Activated CD4-positive, alpha-beta memory T cell treated with anti-CD3 and anti-CD28 coated beads for 36 hours (primary cell): ENCODE results near the gene EFNA2. TPM values are rescaled to one million over a fixed set of nuclear protein-coding genes. Genes with fewer than 3 reads are reported as not detected.
"Not testable (repeated sequence)": the region's sequence is repeated elsewhere in the genome, so short reads cannot be mapped to it uniquely, and the experiment has no call there.

Source experiments
- CTCF ChIA-PET: fragments of 350-600 bp; sonication (Branson Sonifier 250); formaldehyde crosslinking; loops from one replicate; lab custom pipeline; 2021; ENCODE audit warnings: antibody characterized with exemption, inconsistent platforms; lab: Charles Lee
- POLR2A ChIA-PET: fragments of 350-600 bp; sonication (Branson Sonifier 250); formaldehyde crosslinking; loops from one replicate; lab custom pipeline; 2021; ENCODE audit warnings: antibody characterized with exemption; lab: Charles Lee
- DNase-seq: peaks from one replicate; pipeline ENCODE4 v3.0.0-alpha.2; 2020
- H3K27ac Mint-ChIP-seq: one replicate; pipeline ENCODE4 v1.8.0; 2021; ENCODE audit warnings: mixed read lengths
- H3K27me3 Mint-ChIP-seq: one replicate; pipeline ENCODE4 v1.8.0; 2021; ENCODE audit warnings: mixed read lengths
- H3K36me3 Mint-ChIP-seq: one replicate; pipeline ENCODE4 v1.8.0; 2021; ENCODE audit warnings: mixed read lengths
- H3K4me1 Mint-ChIP-seq: one replicate; pipeline ENCODE4 v1.8.0; 2021; ENCODE audit warnings: low read depth, mixed read lengths
- H3K4me3 Mint-ChIP-seq: one replicate; pipeline ENCODE4 v1.8.0; 2021; ENCODE audit warnings: mild to moderate bottlenecking, mixed read lengths
- H3K9me3 Mint-ChIP-seq: one replicate; pipeline ENCODE4 v1.8.0; 2021; ENCODE audit warnings: mixed read lengths
- intact Hi-C: fragments of 100-400 bp; cut with micrococcal nuclease; formaldehyde crosslinking; loops from one replicate; pipeline ENCODE4 v1.15.1; 2023
- total RNA-seq, 2 experiments: library from RNA; stranded (reverse); gene quantifications; one replicate each; pipeline ENCODE4 v1.2.3, GENCODE V29; 2021

Gene EFNA2
- total RNA-seq, 2 experiments from 2014 or later = not detected

- POLR2A ChIA-PET = interaction anchor here (1.6 to 3.9 kb wide), 6 partner anchors 9 to 25 kb away, joined by 4 to 37 read pairs (median 8); partner anchors contain the start of gene CIRBP
- CTCF ChIA-PET = interaction anchor here (0.6 to 8.1 kb wide), 43 partner anchors 17 to 632 kb away, joined by 3 to 649 read pairs (median 4); partner anchors contain the start of genes ARHGAP45, CIRBP, CNN2 and FAM174C
- peak overlapping the region; percentile 81 for H3K27ac Mint-ChIP-seq
- peaks cover 29% of the 10 kb centered on the region for H3K4me1 Mint-ChIP-seq
- peaks cover 2% of the 10 kb centered on the region for H3K27me3 Mint-ChIP-seq
- intact Hi-C loops = loop anchor here (1.0 to 5.0 kb wide), 3 partner anchors 22 to 222 kb away; partner anchors contain the start of genes GPX4, RNU6-2 and TMEM259
- H3K9me3 Mint-ChIP-seq = no peaks in the 10 kb centered on the region
- H3K4me3 Mint-ChIP-seq = peak overlapping the region; percentile 57
- H3K36me3 Mint-ChIP-seq = no peaks in the 10 kb centered on the region
- DNase-seq = peak; percentile 88
Observed at GRCh38 chr19:1243768-1244692, 41.6 kb upstream of the EFNA2 start.

GRCh38 chr19:1244693-1245451 is 40.8 kb upstream of the EFNA2 start:
- DNase-seq = no peak
- no peaks in the 10 kb centered on the region for H3K9me3 Mint-ChIP-seq
- H3K4me1 Mint-ChIP-seq = peaks cover 27% of the 10 kb centered on the region
- H3K36me3 Mint-ChIP-seq = peaks cover 2% of the 10 kb centered on the region
- ChIA-PET CTCF (interaction anchor here (0.6 to 8.1 kb wide), 39 partner anchors 16 to 305 kb away, joined by 3 to 649 read pairs (median 4); partner anchors contain the start of genes ARHGAP45, CIRBP, CNN2 and FAM174C), POLR2A (interaction anchor here (0.8 to 3.9 kb wide), 7 partner anchors 8 to 30 kb away, joined by 3 to 37 read pairs (median 7); partner anchors contain the start of genes CIRBP and FAM174C)
- H3K4me3 Mint-ChIP-seq = peak overlapping the region; percentile 57
- H3K27ac Mint-ChIP-seq = peak overlapping the region; percentile 81
- intact Hi-C loops = loop anchor here (1.0 to 5.0 kb wide), 3 partner anchors 21 to 223 kb away; partner anchors contain the start of genes GPX4, RNU6-2 and TMEM259
- H3K27me3 Mint-ChIP-seq = no peaks in the 10 kb centered on the region

- intact Hi-C loops = no loop called here
- CTCF ChIA-PET = interaction anchor here (1.5 to 8.1 kb wide), 4 partner anchors 15 to 262 kb away, joined by 4 to 649 read pairs (median 24); partner anchors contain the start of genes CIRBP, FAM174C and WDR18
- no peak overlapping the region for H3K27ac Mint-ChIP-seq
Observed at GRCh38 chr19:1245494-1246264, 40.0 kb upstream of the EFNA2 start.

GRCh38 chr19:1246265-1247087 is 39.2 kb upstream of the EFNA2 start:
- H3K36me3 Mint-ChIP-seq, H3K27me3 Mint-ChIP-seq, H3K27ac Mint-ChIP-seq, intact Hi-C loops, H3K4me3 Mint-ChIP-seq, DNase-seq, H3K9me3 Mint-ChIP-seq: not testable (repeated sequence)
- CTCF ChIA-PET = interaction anchor here (0.8 to 8.1 kb wide), 3 partner anchors 15 to 182 kb away, joined by 3 to 649 read pairs (median 5); partner anchors contain the start of gene CIRBP
- POLR2A ChIA-PET = interaction anchor here (1.3 to 3.9 kb wide), 3 partner anchors 14 to 23 kb away, joined by 3 to 37 read pairs (median 4); partner anchors contain the start of gene CIRBP
- H3K4me1 Mint-ChIP-seq = peaks cover 19% of the 10 kb centered on the region

More at GRCh38 chr19:1245494-1246264, 40.0 kb upstream of the EFNA2 start:
- POLR2A ChIA-PET = interaction anchor here (0.8 to 3.9 kb wide), 5 partner anchors 13 to 29 kb away, joined by 3 to 37 read pairs (median 4); partner anchors contain the start of genes CIRBP and FAM174C
- Mint-ChIP-seq H3K4me1 (peaks cover 27% of the 10 kb centered on the region), H3K4me3 (no peak overlapping the region), H3K27me3 (no peaks in the 10 kb centered on the region), H3K36me3 (peaks cover 3% of the 10 kb centered on the region), H3K9me3 (no peaks in the 10 kb centered on the region)
- no peak for DNase-seq

GRCh38 chr19:1247748-1248138 is 37.9 kb upstream of the EFNA2 start:
- intact Hi-C loops = loop anchor here (2.0 kb wide), 2 partner anchors 159 to 451 kb away; partner anchors contain the start of genes DAZAP1 and PTBP1
- peak overlapping the region; percentile 23 for H3K27ac Mint-ChIP-seq
- no peaks in the 10 kb centered on the region for H3K27me3 Mint-ChIP-seq
- ChIA-PET POLR2A (interaction anchor here (1.3 kb wide), 1 partner anchor 13 kb away, joined by 3 read pairs; no protein-coding TSS in a partner anchor), CTCF (interaction anchor here (8.1 kb wide), 1 partner anchor 13 kb away, joined by 649 read pairs; the partner anchor contains the start of gene CIRBP)
- no peaks in the 10 kb centered on the region for H3K9me3 Mint-ChIP-seq
- H3K36me3 Mint-ChIP-seq = peaks cover 16% of the 10 kb centered on the region
- no peak for DNase-seq
- no peak overlapping the region for H3K4me3 Mint-ChIP-seq
- peaks cover 14% of the 10 kb centered on the region for H3K4me1 Mint-ChIP-seq

- H3K4me1 Mint-ChIP-seq = peaks cover 11% of the 10 kb centered on the region
- DNase-seq = peak; percentile 76
- CTCF ChIA-PET = interaction anchor here (1.0 kb wide), 2 partner anchors 18 to 21 kb away, joined by 6 to 10 read pairs; partner anchors contain the start of gene CIRBP
- peaks cover 17% of the 10 kb centered on the region for H3K36me3 Mint-ChIP-seq
- no peaks in the 10 kb centered on the region for H3K27me3 Mint-ChIP-seq
- POLR2A ChIA-PET = interaction anchor here (0.7 to 1.0 kb wide), 2 partner anchors 18 to 21 kb away, joined by 3 to 6 read pairs; partner anchors contain the start of gene CIRBP
- H3K9me3 Mint-ChIP-seq = no peaks in the 10 kb centered on the region
- peak within 1 kb of the TSS; percentile 74 for H3K4me3 Mint-ChIP-seq
- intact Hi-C loops = loop anchor here (2.0 kb wide), 2 partner anchors 159 to 451 kb away; partner anchors contain the start of genes DAZAP1 and PTBP1
- H3K27ac Mint-ChIP-seq = peak within 1 kb of the TSS; percentile 84
Observed at GRCh38 chr19:1248139-1248785, 37.4 kb upstream of the EFNA2 start, which contains the start of gene MIDN. MIDN (plus strand) TSS chr19:1248583; CDS start chr19:1250297, 1,714 bp downstream.

- H3K4me3 Mint-ChIP-seq = peak overlapping the region; percentile 74
- peak; percentile 85 for DNase-seq
- CTCF ChIA-PET = interaction anchor here (0.7 to 1.0 kb wide), 3 partner anchors 18 to 27 kb away, joined by 4 to 10 read pairs (median 6); partner anchors contain the start of genes CIRBP and FAM174C
- intact Hi-C loops = loop anchor here (1.0 to 2.0 kb wide), 5 partner anchors 11 to 452 kb away; partner anchors contain the start of genes DAZAP1, NDUFS7 and PTBP1
- H3K4me1 Mint-ChIP-seq = peaks cover 11% of the 10 kb centered on the region
- no peaks in the 10 kb centered on the region for H3K27me3 Mint-ChIP-seq
- H3K36me3 Mint-ChIP-seq = peaks cover 21% of the 10 kb centered on the region
- no peaks in the 10 kb centered on the region for H3K9me3 Mint-ChIP-seq
- POLR2A ChIA-PET = interaction anchor here (0.6 to 1.0 kb wide), 3 partner anchors 18 to 55 kb away, joined by 3 to 6 read pairs (median 4); partner anchors contain the start of gene CIRBP
- peak overlapping the region; percentile 84 for H3K27ac Mint-ChIP-seq
Observed at GRCh38 chr19:1248786-1249297, 36.8 kb upstream of the EFNA2 start.

GRCh38 chr19:1249298-1249989 is 36.2 kb upstream of the EFNA2 start:
- Mint-ChIP-seq H3K27me3 (no peaks in the 10 kb centered on the region), H3K27ac (peak overlapping the region; percentile 82), H3K36me3 (peaks cover 23% of the 10 kb centered on the region), H3K4me1 (peaks cover 12% of the 10 kb centered on the region), H3K9me3 (no peaks in the 10 kb centered on the region), H3K4me3 (peak overlapping the region; percentile 71)
- peak; percentile 97 for DNase-seq
- intact Hi-C loops = loop anchor here (1.0 to 2.0 kb wide), 5 partner anchors 11 to 453 kb away; partner anchors contain the start of genes DAZAP1, NDUFS7 and PTBP1
- CTCF ChIA-PET = interaction anchor here (0.7 to 1.0 kb wide), 4 partner anchors 17 to 26 kb away, joined by 4 to 10 read pairs (median 5); partner anchors contain the start of genes CIRBP and FAM174C
- POLR2A ChIA-PET = interaction anchor here (0.6 to 1.0 kb wide), 2 partner anchors 20 to 56 kb away, joined by 4 to 6 read pairs; partner anchors contain the start of gene CIRBP
